H1 (cell line): ENCODE measurements around the gene ARHGEF28. TPM values are rescaled to one million over a fixed set of nuclear protein-coding genes. Genes with fewer than 3 reads are reported as not detected.
A peak's percentile ranks its signal among the peaks of the same experiment; 100 is the strongest.

Experiments
- CTCF ChIA-PET: fragments of 300-600 bp; sonication (Branson Sonifier 250); formaldehyde crosslinking; loops from one replicate; lab custom pipeline; 2021; ENCODE audit not compliant: partially characterized antibody; lab: Charles Lee
- POLR2A ChIA-PET: fragments of 300-600 bp; sonication (Branson Sonifier 250); formaldehyde crosslinking; loops from one replicate; lab custom pipeline; 2021; ENCODE audit warnings: inconsistent platforms; ENCODE audit not compliant: partially characterized antibody; lab: Charles Lee
- DNase-seq, 2 experiments: peaks; one replicate each; pipeline versions ENCODE4 v3.0.0 to v3.0.0-alpha.2; 2010 to 2022; ENCODE audit warnings: low spot score in 2 of 2, low read depth in 1 of 2, mixed read lengths in 1 of 2
- FAIRE-seq: peaks from 2 replicates; lab custom pipeline; 2011; peaks lifted over from hg19 to GRCh38; lab: Jason Lieb, UNC
- H2AFZ ChIP-seq: 2 replicates; pipeline ENCODE4 v1.8.1; 2012; ENCODE audit warnings: low read length, inconsistent platforms
- H2AK5ac ChIP-seq: 2 replicates; pipeline ENCODE4 v1.6.1; 2013; ENCODE audit warnings: low read depth, low read length
- H2BK120ac ChIP-seq: replicated peaks from 2 replicates; pipeline ENCODE3; 2013; ENCODE audit warnings: low read depth, low read length, inconsistent platforms
- H2BK12ac ChIP-seq: 2 replicates; pipeline ENCODE4 v1.6.1; 2013; ENCODE audit warnings: low read depth, low read length
- H2BK15ac ChIP-seq: 2 replicates; pipeline ENCODE4 v1.6.1; 2013; ENCODE audit warnings: low read length
- H2BK20ac ChIP-seq: 2 replicates; pipeline ENCODE4 v1.6.1; 2013; ENCODE audit warnings: low read length
- H2BK5ac ChIP-seq: 2 replicates; pipeline ENCODE4 v1.6.1; 2013; ENCODE audit warnings: low read depth, low read length
- H3K14ac ChIP-seq: 2 replicates; pipeline ENCODE4 v1.6.1; 2013; ENCODE audit warnings: inconsistent platforms; ENCODE audit not compliant: insufficient read length
- H3K18ac ChIP-seq: 2 replicates; pipeline ENCODE4 v1.6.1; 2013; ENCODE audit warnings: low read length; ENCODE audit errors: extremely low read depth
- H3K23ac ChIP-seq: 2 replicates; pipeline ENCODE4 v1.6.1; 2013; ENCODE audit warnings: inconsistent platforms; ENCODE audit not compliant: insufficient read length
- H3K23me2 ChIP-seq: 2 replicates; pipeline ENCODE4 v1.6.1; 2013; ENCODE audit warnings: low read depth, low read length
- H3K27ac ChIP-seq: 2 replicates; pipeline ENCODE4 v1.6.1; 2011; ENCODE audit warnings: low read depth, low read length, inconsistent platforms
- H3K27me3 ChIP-seq, 4 experiments: replicated peaks in 1 of 4; 1 replicate in 1 of 4; 2 replicates in 3 of 4; pipeline versions ENCODE4 v1.6.1 to v1.8.1; 2011 to 2013; ENCODE audit warnings: low read length in 3 of 4, mild to moderate bottlenecking in 3 of 4, inconsistent platforms in 2 of 4, mixed read lengths in 2 of 4, moderate library complexity in 1 of 4; ENCODE audit not compliant: control insufficient read depth in 3 of 4, insufficient read depth in 3 of 4; ENCODE audit errors: extremely low read depth in 1 of 4
- H3K36me3 ChIP-seq, 4 experiments: 2 replicates each; pipeline versions ENCODE4 v1.6.1 to v1.8.1; 2011 to 2013; ENCODE audit warnings: mild to moderate bottlenecking in 4 of 4, low read length in 3 of 4, moderate library complexity in 2 of 4, control low read depth in 1 of 4, inconsistent platforms in 1 of 4; ENCODE audit not compliant: insufficient read depth in 4 of 4, control insufficient read depth in 2 of 4
- H3K4ac ChIP-seq: replicated peaks from 2 replicates; pipeline ENCODE3; 2013; ENCODE audit warnings: low read length, low read depth, mixed read lengths, inconsistent platforms; ENCODE audit not compliant: insufficient read length
- H3K4me1 ChIP-seq, 4 experiments: replicated peaks in 1 of 4; 1 replicate in 1 of 4; 2 replicates in 3 of 4; pipeline versions ENCODE4 v1.6.1 to v1.8.1; 2011 to 2013; ENCODE audit warnings: low read length in 3 of 4, inconsistent platforms in 2 of 4, mixed read lengths in 1 of 4; ENCODE audit not compliant: insufficient read depth in 4 of 4, control insufficient read depth in 3 of 4
- H3K4me2 ChIP-seq, 2 experiments: 2 replicates each; pipeline versions ENCODE4 v1.6.1 to v1.8.1; 2011 to 2013; ENCODE audit warnings: low read depth in 2 of 2, low read length in 2 of 2, control low read depth in 1 of 2, inconsistent platforms in 1 of 2, mild to moderate bottlenecking in 1 of 2; ENCODE audit not compliant: insufficient read depth in 1 of 2
- H3K4me3 ChIP-seq, 4 experiments: fragments of 200-600, 300-600 bp in 1 of 4; sonication (generic), shearing (Covaris generic), sonication (Bioruptor Twin) in 1 of 4; 2 replicates each; pipeline versions ENCODE4 v1.5.1 to v1.8.1; 2011 to 2016; ENCODE audit warnings: low read length in 4 of 4, low read depth in 3 of 4, control low read depth in 2 of 4, inconsistent platforms in 2 of 4, mild to moderate bottlenecking in 2 of 4, mixed read lengths in 1 of 4, moderate library complexity in 1 of 4; ENCODE audit not compliant: insufficient read depth in 2 of 4; ENCODE audit errors: extremely low read depth in 1 of 4
- H3K56ac ChIP-seq: replicated peaks from 2 replicates; pipeline ENCODE3; 2013; ENCODE audit warnings: low read depth, mild to moderate bottlenecking, mixed read lengths, low read length, inconsistent platforms; ENCODE audit not compliant: insufficient read length
- H3K79me1 ChIP-seq: 2 replicates; pipeline ENCODE4 v1.6.1; 2013; ENCODE audit warnings: low read depth, low read length, control low read depth
- H3K79me2 ChIP-seq, 2 experiments: 2 replicates each; pipeline versions ENCODE4 v1.6.1 to v1.8.1; 2012 to 2013; ENCODE audit warnings: low read length in 2 of 2, mild to moderate bottlenecking in 2 of 2, inconsistent platforms in 1 of 2; ENCODE audit not compliant: insufficient read depth in 2 of 2, control insufficient read depth in 1 of 2
- H3K9ac ChIP-seq, 4 experiments: replicated peaks in 1 of 4; 1 replicate in 1 of 4; 2 replicates in 3 of 4; pipeline versions ENCODE4 v1.6.1 to v1.8.1; 2011 to 2013; ENCODE audit warnings: low read depth in 3 of 4, low read length in 3 of 4, control low read depth in 2 of 4, mild to moderate bottlenecking in 2 of 4, moderate library complexity in 2 of 4, inconsistent platforms in 1 of 4; ENCODE audit errors: extremely low read depth in 1 of 4
- H3K9me3 ChIP-seq, 2 experiments: 2 replicates each; pipeline versions ENCODE4 v1.6.1 to v1.8.1; 2012 to 2013; ENCODE audit warnings: mild to moderate bottlenecking in 2 of 2, moderate library complexity in 2 of 2, control low read depth in 1 of 2, inconsistent platforms in 1 of 2, low read depth in 1 of 2, low read length in 1 of 2, mixed read lengths in 1 of 2; ENCODE audit not compliant: insufficient read depth in 2 of 2
- H4K20me1 ChIP-seq, 2 experiments: replicated peaks in 1 of 2; 2 replicates each; pipeline versions ENCODE3 to v1.8.1; 2011 to 2013; ENCODE audit warnings: inconsistent platforms in 2 of 2, low read length in 2 of 2, mild to moderate bottlenecking in 1 of 2; ENCODE audit not compliant: insufficient read depth in 2 of 2, control insufficient read depth in 1 of 2
- H4K5ac ChIP-seq: 2 replicates; pipeline ENCODE4 v1.6.1; 2013; ENCODE audit warnings: low read length, low read depth, mixed read lengths, inconsistent platforms; ENCODE audit not compliant: insufficient read length
- H4K8ac ChIP-seq: 2 replicates; pipeline ENCODE4 v1.8.0; 2013; ENCODE audit warnings: mild to moderate bottlenecking, moderate library complexity, low read length, inconsistent platforms; ENCODE audit not compliant: insufficient read depth; ENCODE audit errors: extremely low read depth
- H4K91ac ChIP-seq: replicated peaks from 2 replicates; pipeline ENCODE3; 2013; ENCODE audit warnings: low read length, mixed read lengths, inconsistent platforms; ENCODE audit not compliant: insufficient read length
- RFX5 ChIP-seq: IDR thresholded peaks from 2 replicates; pipeline ENCODE4 v1.6.1; 2011; ENCODE audit warnings: low read depth, low read length, improper control_type of control experiment, borderline replicate concordance
- SAP30 ChIP-seq: fragments of 300-600 bp; sonication (generic); IDR thresholded peaks from 2 replicates; pipeline ENCODE4 v1.7.1; 2012; ENCODE audit warnings: low read length, moderate library complexity, mild to moderate bottlenecking, inconsistent platforms; ENCODE audit not compliant: insufficient read depth, insufficient replicate concordance
- YY1 ChIP-seq: IDR thresholded peaks from 2 replicates; pipeline ENCODE4 v1.6.1; 2011; ENCODE audit warnings: low read depth, mild to moderate bottlenecking, low read length
- WGBS, 2 experiments: shearing (Covaris generic) in 1 of 2; methylation state at CpG; one replicate each; pipeline versions ENCODE4 v1.1.6 to v1.1.7; 2013 to 2015; ENCODE audit warnings: low lambda C conversion rate in 2 of 2, mixed read lengths in 2 of 2, inconsistent platforms in 1 of 2, low coverage in 1 of 2, missing lambda C conversion rate in 1 of 2; ENCODE audit not compliant: insufficient replicate concordance in 2 of 2, insufficient coverage in 1 of 2, insufficient read length in 1 of 2; ENCODE audit errors: extremely low coverage in 1 of 2, missing lambda C conversion rate in 1 of 2; 5-methylcytosine and 5-hydroxymethylcytosine counted together
- polyA plus RNA-seq, 7 experiments: library from polyadenylated mRNA; depleted of rRNA in 3 of 7; stranded (reverse) in 5 of 7; unstranded in 2 of 7; fragments of >200 nt in 5 of 7; fragments of 200-250 nt in 2 of 7; gene quantifications; 1 replicate in 5 of 7; 2 replicates in 1 of 7; 4 replicates in 1 of 7; pipeline versions ENCODE4 v1.2.1 to v1.2.3, GENCODE V29; 2011 to 2013; ENCODE audit warnings: missing spikeins in 2 of 7, mixed read lengths in 2 of 7
- total RNA-seq: library from RNA; stranded (reverse); fragmentation: NEBNext Ultra II Directional; extraction: Animal tissue kit (Norgen Biotek cat#: 25700); gene quantifications from 2 replicates; pipeline ENCODE4 v1.2.1, GENCODE V29; 2021

Gene ARHGEF28
- total and polyA plus RNA-seq, 2 of the 8 experiments (the other 6 are each of a cell fraction or from before 2014, with no cell fraction given): 0.33 to 1.0 TPM

DNA sequence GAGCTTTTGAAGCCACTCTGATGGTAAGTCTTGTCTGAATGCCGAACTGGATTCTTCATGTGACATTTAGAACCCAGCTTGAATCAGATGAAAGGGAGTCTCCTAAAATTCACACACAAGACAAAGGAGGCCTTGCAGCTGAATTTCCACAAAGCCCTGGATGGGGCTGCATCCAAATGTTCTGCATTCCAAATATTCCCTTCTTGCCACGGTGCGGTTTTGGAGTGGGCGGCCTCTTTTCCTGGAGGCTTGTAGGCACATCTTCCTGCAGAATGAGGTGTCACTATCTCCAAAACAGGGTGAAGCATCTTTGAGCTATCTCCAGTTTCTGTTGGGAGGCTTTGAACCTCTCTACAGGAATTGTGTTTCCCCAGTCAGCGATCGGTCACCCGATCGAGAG is 342.7 kb downstream of the ARHGEF28 start:
- H2BK120ac ChIP-seq: no peak overlapping the region
- H3K18ac ChIP-seq: no peak overlapping the region
- no peak overlapping the region for H2AK5ac ChIP-seq
- H3K9ac ChIP-seq: no peak overlapping the region
- ChIA-PET POLR2A (no interaction called here), CTCF (interaction anchor here (1.2 to 1.3 kb wide), 2 partner anchors 9 to 23 kb away, joined by 3 to 4 read pairs; no protein-coding TSS in a partner anchor)
- H3K36me3 ChIP-seq: no peaks in the 10 kb centered on the region
- H3K14ac ChIP-seq: no peak overlapping the region
- H4K5ac ChIP-seq: no peak overlapping the region
- no peak overlapping the region for H4K8ac ChIP-seq
- H3K9me3 ChIP-seq: no peaks in the 10 kb centered on the region
- H4K20me1 ChIP-seq: no peaks in the 10 kb centered on the region
- H3K27ac ChIP-seq: no peak overlapping the region
- no peak overlapping the region for H3K4me2 ChIP-seq
- H4K91ac ChIP-seq: no peak overlapping the region
- H3K79me2 ChIP-seq: no peaks in the 10 kb centered on the region
- no peak overlapping the region for H2BK5ac ChIP-seq
- DNase-seq: no peak
- no peaks in the 10 kb centered on the region for H3K27me3 ChIP-seq
- 0 out of 2 replicates have a peak overlapping the region, but pooled peaks have one; percentile 14 for H2AFZ ChIP-seq
- H3K4ac ChIP-seq: no peak overlapping the region
- no peak for FAIRE-seq
- H2BK15ac ChIP-seq: no peak overlapping the region
- no peaks in the 10 kb centered on the region for H3K23me2 ChIP-seq
- no peak overlapping the region for H3K23ac ChIP-seq
- no peak overlapping the region for H3K4me3 ChIP-seq
- TF ChIP-seq RFX5 (no peak), YY1 (no peak), SAP30 (no peak)
- H3K56ac ChIP-seq: no peak overlapping the region
- H3K4me1 ChIP-seq: no peaks in the 10 kb centered on the region
- no peak overlapping the region for H2BK12ac ChIP-seq
- WGBS, 2 experiments: 92% methylated on average over 8 of the region's 8 CpGs; no CpG with 5 or more reads in 1 of the 2 experiments
- H3K79me1 ChIP-seq: no peaks in the 10 kb centered on the region
- no peak overlapping the region for H2BK20ac ChIP-seq
